Measurements from ENCODE around the gene OR56A5.

DNA sequence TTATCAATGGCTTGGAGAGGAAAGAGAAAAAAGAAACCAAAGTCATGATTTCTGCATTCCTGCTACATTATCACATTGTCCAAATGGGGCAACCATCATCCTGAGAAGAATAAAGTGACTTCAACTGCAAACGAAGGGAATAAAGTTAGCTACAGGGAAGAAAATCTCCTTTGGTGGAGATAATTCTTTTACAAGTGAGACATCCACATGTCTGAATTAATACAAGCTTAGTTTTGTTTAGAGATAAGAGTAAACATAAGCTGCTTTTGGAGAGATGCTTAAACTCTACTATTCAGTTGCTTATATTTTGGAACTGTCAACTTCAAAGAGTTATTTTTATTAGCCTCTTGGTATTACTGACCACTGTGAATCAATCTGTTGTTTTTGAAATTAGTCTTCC is 18.6 kb upstream of the OR56A5 start, which contains the start of gene OR52L1:
- TF ChIP-seq, protein P1, sequence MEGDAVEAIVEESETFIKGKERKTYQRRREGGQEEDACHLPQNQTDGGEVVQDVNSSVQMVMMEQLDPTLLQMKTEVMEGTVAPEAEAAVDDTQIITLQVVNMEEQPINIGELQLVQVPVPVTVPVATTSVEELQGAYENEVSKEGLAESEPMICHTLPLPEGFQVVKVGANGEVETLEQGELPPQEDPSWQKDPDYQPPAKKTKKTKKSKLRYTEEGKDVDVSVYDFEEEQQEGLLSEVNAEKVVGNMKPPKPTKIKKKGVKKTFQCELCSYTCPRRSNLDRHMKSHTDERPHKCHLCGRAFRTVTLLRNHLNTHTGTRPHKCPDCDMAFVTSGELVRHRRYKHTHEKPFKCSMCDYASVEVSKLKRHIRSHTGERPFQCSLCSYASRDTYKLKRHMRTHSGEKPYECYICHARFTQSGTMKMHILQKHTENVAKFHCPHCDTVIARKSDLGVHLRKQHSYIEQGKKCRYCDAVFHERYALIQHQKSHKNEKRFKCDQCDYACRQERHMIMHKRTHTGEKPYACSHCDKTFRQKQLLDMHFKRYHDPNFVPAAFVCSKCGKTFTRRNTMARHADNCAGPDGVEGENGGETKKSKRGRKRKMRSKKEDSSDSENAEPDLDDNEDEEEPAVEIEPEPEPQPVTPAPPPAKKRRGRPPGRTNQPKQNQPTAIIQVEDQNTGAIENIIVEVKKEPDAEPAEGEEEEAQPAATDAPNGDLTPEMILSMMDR (IDR thresholded peaks at IDR 0.05) = no peak
- TF ChIP-seq POLR2AphosphoS5 (IDR thresholded peaks at IDR 0.05) (no peak), POLR2A (IDR thresholded peaks at IDR 0.05) (no peak)
